Breast epithelium (tissue), 4 donors: ENCODE measurements around the gene LCN6. TPM values are rescaled to one million over a fixed set of nuclear protein-coding genes. Genes with fewer than 3 reads are reported as not detected.

Experiments used
- DNase-seq, 2 donors: peaks; one replicate each; pipeline ENCODE4 v3.0.0-alpha.2; 2019; ENCODE audit warnings: low spot score in 2 of 2
- H3K27ac ChIP-seq, 2 donors: fragments of 200-600 bp; sonication (generic) in 1 of 2; one replicate each; pipeline ENCODE4 v1.5.1; 2016 to 2019; ENCODE audit warnings: mild to moderate bottlenecking in 1 of 2
- H3K27me3 ChIP-seq, 2 donors: fragments of 200-600 bp; sonication (generic) in 1 of 2; one replicate each; pipeline versions ENCODE4 v1.5.1 to v1.6.0; 2017 to 2019; ENCODE audit warnings: control low read depth in 1 of 2, mild to moderate bottlenecking in 1 of 2
- H3K36me3 ChIP-seq: fragments of 200-600 bp; one replicate; pipeline ENCODE4 v1.5.1; 2019
- H3K4me1 ChIP-seq, 2 donors: fragments of 200-600 bp; sonication (generic); one replicate each; pipeline ENCODE4 v1.5.1; 2016 to 2019; ENCODE audit warnings: control low read depth in 1 of 2
- H3K4me3 ChIP-seq, 3 donors: fragments of 200-600 bp; sonication (generic); 1 replicate in 2 of 3; 2 replicates in 1 of 3; pipeline ENCODE4 v1.5.1; 2016 to 2019; ENCODE audit warnings: mild to moderate bottlenecking in 3 of 3, moderate library complexity in 2 of 3
- H3K9me3 ChIP-seq, 2 donors: fragments of 200-600 bp; sonication (generic) in 1 of 2; one replicate each; pipeline ENCODE4 v1.5.1; 2016 to 2019; ENCODE audit warnings: control low read depth in 1 of 2
- CTCF ChIP-seq, 3 donors: fragments of 450-650 bp; IDR thresholded peaks; one replicate each; pipeline ENCODE4 v1.5.1; 2016 to 2017; ENCODE audit warnings: antibody characterized with exemption in 3 of 3, mild to moderate bottlenecking in 3 of 3, moderate library complexity in 3 of 3
- POLR2A ChIP-seq: fragments of 450-650 bp; IDR thresholded peaks from one replicate; pipeline ENCODE4 v1.6.1; 2016; ENCODE audit warnings: antibody characterized with exemption, mild to moderate bottlenecking, moderate library complexity
- POLR2AphosphoS5 ChIP-seq, 3 donors: sonication (generic); formaldehyde crosslinking; IDR thresholded peaks; one replicate each; pipeline ENCODE4 v1.6.1; 2017; ENCODE audit warnings: antibody characterized with exemption in 3 of 3
- intact Hi-C: fragments of 100-400 bp; cut with DNase I; formaldehyde crosslinking; loops from one replicate; pipeline ENCODE4 v1.15.1; 2023; ENCODE audit warnings: low total_unique reads
- total RNA-seq, 3 donors: library from RNA; depleted of rRNA; stranded (reverse); fragments of >200 nt; gene quantifications; one replicate each; pipeline ENCODE4 v1.1.0, GENCODE V29; 2016

Gene LCN6
- total RNA-seq, 3 donors from 2014 or later: 4.1 to 12.2 (median 9.5) TPM

GRCh38 chr9:136717399-136717798 is 30.9 kb downstream of the LCN6 start:
- TF ChIP-seq POLR2AphosphoS5 (IDR thresholded peaks at IDR 0.05) (no peak), POLR2A (no peak), CTCF (IDR thresholded peaks at IDR 0.05) (no peak)
- Histone ChIP-seq H3K4me1 (no peaks in the 10 kb centered on the region), H3K9me3 (no peaks in the 10 kb centered on the region), H3K27ac (no peak overlapping the region), H3K36me3 (no peaks in the 10 kb centered on the region), H3K4me3 (no peak overlapping the region), H3K27me3 (no peaks in the 10 kb centered on the region)
- intact Hi-C loops: no loop called here
- DNase-seq: no peak

- no peaks in the 10 kb centered on the region for H3K9me3 ChIP-seq
- H3K4me3 ChIP-seq: no peak overlapping the region
- H3K27ac ChIP-seq: peak overlapping the region in 1 of 2 donors; percentile 3
- DNase-seq: no peak
- no peaks in the 10 kb centered on the region for H3K36me3 ChIP-seq
- TF ChIP-seq CTCF (IDR thresholded peaks at IDR 0.05): no peak
- no peak for TF ChIP-seq POLR2A
- TF ChIP-seq POLR2AphosphoS5 (IDR thresholded peaks at IDR 0.05): no peak
- H3K4me1 ChIP-seq: no peaks in the 10 kb centered on the region
- no peaks in the 10 kb centered on the region for H3K27me3 ChIP-seq
- intact Hi-C loops: no loop called here
These were observed 33.4 kb downstream of the LCN6 start for GRCh38 chr9:136714893-136715274.

GRCh38 chr9:136714096-136714892 is 34.0 kb downstream of the LCN6 start:
- intact Hi-C loops: no loop called here
- Histone ChIP-seq H3K4me3 (no peak overlapping the region), H3K9me3 (no peaks in the 10 kb centered on the region), H3K4me1 (no peaks in the 10 kb centered on the region), H3K36me3 (no peaks in the 10 kb centered on the region), H3K27me3 (no peaks in the 10 kb centered on the region), H3K27ac (no peak overlapping the region)
- no peak for DNase-seq
- TF ChIP-seq POLR2A (no peak), POLR2AphosphoS5 (IDR thresholded peaks at IDR 0.05) (no peak), CTCF (IDR thresholded peaks at IDR 0.05) (no peak)

- Histone ChIP-seq H3K27me3 (no peaks in the 10 kb centered on the region), H3K27ac (peak overlapping the region in 1 of 2 donors; percentile 7), H3K4me3 (peak overlapping the region in 2 of 3 donors; percentile 65 to 78), H3K36me3 (no peaks in the 10 kb centered on the region), H3K4me1 (no peaks in the 10 kb centered on the region), H3K9me3 (no peaks in the 10 kb centered on the region)
- TF ChIP-seq CTCF (IDR thresholded peaks at IDR 0.05): no peak
- no peak for TF ChIP-seq POLR2AphosphoS5 (IDR thresholded peaks at IDR 0.05)
- no peak for TF ChIP-seq POLR2A
- intact Hi-C loops: no loop called here
- no peak for DNase-seq
These were observed 34.8 kb downstream of the LCN6 start for GRCh38 chr9:136713550-136713949.

GRCh38 chr9:136712690-136713544 is 35.4 kb downstream of the LCN6 start:
- Histone ChIP-seq H3K27ac (peak overlapping the region in 1 of 2 donors; percentile 7), H3K27me3 (no peaks in the 10 kb centered on the region), H3K4me1 (no peaks in the 10 kb centered on the region), H3K36me3 (no peaks in the 10 kb centered on the region), H3K4me3 (peak overlapping the region; percentile 45 to 78 (median 65)), H3K9me3 (no peaks in the 10 kb centered on the region)
- DNase-seq: no peak
- TF ChIP-seq POLR2A (no peak), CTCF (IDR thresholded peaks at IDR 0.05) (no peak), POLR2AphosphoS5 (IDR thresholded peaks at IDR 0.05) (no peak)
- intact Hi-C loops: no loop called here
